Measurements from ENCODE around the gene IL15RA. TPM values are rescaled to one million over a fixed set of nuclear protein-coding genes. Genes with fewer than 3 reads are reported as not detected.
"Not testable (repeated sequence)": the region's sequence is repeated elsewhere in the genome, so short reads cannot be mapped to it uniquely, and the experiment has no call there.

IL15RA gene
- total RNA-seq, 1 donor = 3.0 TPM

- no peak for TF ChIP-seq CTCF (IDR thresholded peaks at IDR 0.05; ENCODE audit: insufficient read depth, low read depth, low read length)
- H3K4me3 ChIP-seq (ENCODE audit: low read depth, low read length) = no peak overlapping the region
- no peak for DNase-seq (ENCODE audit: low read depth)
Observed at GRCh38 chr10:5946786-5947185, 30.6 kb downstream of the IL15RA start.

- not testable (repeated sequence) for DNase-seq (ENCODE audit: low read depth); H3K4me3 ChIP-seq (ENCODE audit: low read depth, low read length)
Observed at GRCh38 chr10:5946419-5946775, 30.9 kb downstream of the IL15RA start.

- H3K4me3 ChIP-seq (ENCODE audit: low read depth, low read length) = peak overlapping the region; percentile 45
- TF ChIP-seq CTCF (IDR thresholded peaks at IDR 0.05; ENCODE audit: insufficient read depth, low read depth, low read length) = no peak
- peak; percentile 98 for DNase-seq (ENCODE audit: low read depth)
Observed at GRCh38 chr10:5945561-5946418, 31.6 kb downstream of the IL15RA start.

GRCh38 chr10:5945190-5945509 is 32.2 kb downstream of the IL15RA start:
- peak overlapping the region; percentile 45 for H3K4me3 ChIP-seq (ENCODE audit: low read depth, low read length)
- TF ChIP-seq CTCF (IDR thresholded peaks at IDR 0.05; ENCODE audit: insufficient read depth, low read depth, low read length) = no peak
- DNase-seq (ENCODE audit: low read depth) = no peak

- H3K4me3 ChIP-seq (ENCODE audit: low read depth, low read length) = peak overlapping the region; percentile 45
- DNase-seq (ENCODE audit: low read depth) = peak; percentile 100
- TF ChIP-seq CTCF (IDR thresholded peaks at IDR 0.05; ENCODE audit: insufficient read depth, low read depth, low read length) = no peak
Observed at GRCh38 chr10:5944389-5945189, 32.8 kb downstream of the IL15RA start.

GRCh38 chr10:5943536-5943935 is 33.8 kb downstream of the IL15RA start:
- peak overlapping the region; percentile 21 for H3K4me3 ChIP-seq (ENCODE audit: low read depth, low read length)
- peak; percentile 79 for DNase-seq (ENCODE audit: low read depth)
- TF ChIP-seq CTCF (IDR thresholded peaks at IDR 0.05; ENCODE audit: insufficient read depth, low read depth, low read length) = no peak

- H3K4me3 ChIP-seq (ENCODE audit: low read depth, low read length) = no peak overlapping the region
- TF ChIP-seq CTCF (IDR thresholded peaks at IDR 0.05; ENCODE audit: insufficient read depth, low read depth, low read length) = no peak
- peak; percentile 16 for DNase-seq (ENCODE audit: low read depth)
Observed at GRCh38 chr10:5942474-5942873, 34.9 kb downstream of the IL15RA start.
